ENCODE results near the gene CDKN2B-AS1. TPM values are rescaled to one million over a fixed set of nuclear protein-coding genes. Genes with fewer than 3 reads are reported as not detected.

CDKN2B-AS1 gene
- total RNA-seq, 2 experiments from 2014 or later: 0.41 to 0.81 TPM

DNA sequence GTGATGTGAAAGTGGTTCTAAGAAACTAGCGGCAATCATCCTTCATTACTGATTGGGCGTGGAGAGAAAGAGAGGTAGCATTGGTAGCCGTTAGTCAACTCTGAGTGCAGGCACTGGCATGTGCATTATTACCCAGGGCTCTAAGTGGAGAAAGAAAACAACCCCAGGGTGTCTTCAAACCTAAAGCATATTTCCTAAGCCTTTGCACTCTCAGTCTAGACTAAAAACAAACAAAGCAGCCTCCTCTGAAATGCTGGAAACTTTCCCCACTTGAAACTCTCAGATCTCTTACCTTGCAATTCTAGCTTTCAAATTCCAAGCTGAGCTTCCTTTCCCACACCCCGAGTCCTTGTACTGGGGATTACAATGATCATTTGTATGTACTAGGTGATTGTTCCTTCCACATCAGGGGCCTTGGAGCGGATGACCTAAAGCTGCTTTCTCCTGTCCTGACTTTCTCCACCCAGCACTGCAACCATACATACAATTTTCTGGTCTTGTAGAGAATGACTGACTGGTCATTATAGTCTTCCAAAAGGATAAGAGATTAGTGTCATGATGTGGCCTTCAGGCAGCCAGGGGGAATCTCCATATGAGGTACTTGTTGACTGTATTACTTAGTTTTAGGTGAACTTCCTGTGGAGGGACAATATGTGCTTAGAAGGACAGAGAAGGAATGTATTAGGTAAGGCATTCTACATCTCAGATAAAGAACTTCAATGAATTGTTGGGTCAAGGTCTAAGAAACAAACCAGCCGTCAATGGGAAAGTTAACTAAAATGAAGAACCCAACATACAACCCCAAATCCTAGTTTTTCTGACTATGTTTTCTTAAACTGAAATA is 112.8 kb downstream of the CDKN2B-AS1 start:
- POLR2A ChIA-PET: no interaction called here
- TF ChIP-seq, protein P1, sequence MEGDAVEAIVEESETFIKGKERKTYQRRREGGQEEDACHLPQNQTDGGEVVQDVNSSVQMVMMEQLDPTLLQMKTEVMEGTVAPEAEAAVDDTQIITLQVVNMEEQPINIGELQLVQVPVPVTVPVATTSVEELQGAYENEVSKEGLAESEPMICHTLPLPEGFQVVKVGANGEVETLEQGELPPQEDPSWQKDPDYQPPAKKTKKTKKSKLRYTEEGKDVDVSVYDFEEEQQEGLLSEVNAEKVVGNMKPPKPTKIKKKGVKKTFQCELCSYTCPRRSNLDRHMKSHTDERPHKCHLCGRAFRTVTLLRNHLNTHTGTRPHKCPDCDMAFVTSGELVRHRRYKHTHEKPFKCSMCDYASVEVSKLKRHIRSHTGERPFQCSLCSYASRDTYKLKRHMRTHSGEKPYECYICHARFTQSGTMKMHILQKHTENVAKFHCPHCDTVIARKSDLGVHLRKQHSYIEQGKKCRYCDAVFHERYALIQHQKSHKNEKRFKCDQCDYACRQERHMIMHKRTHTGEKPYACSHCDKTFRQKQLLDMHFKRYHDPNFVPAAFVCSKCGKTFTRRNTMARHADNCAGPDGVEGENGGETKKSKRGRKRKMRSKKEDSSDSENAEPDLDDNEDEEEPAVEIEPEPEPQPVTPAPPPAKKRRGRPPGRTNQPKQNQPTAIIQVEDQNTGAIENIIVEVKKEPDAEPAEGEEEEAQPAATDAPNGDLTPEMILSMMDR (IDR thresholded peaks at IDR 0.05): no peak
- Mint-ChIP-seq H3K27me3 (peaks cover 7% of the 10 kb centered on the region), H3K27ac (no peak overlapping the region), H3K4me3 (no peak overlapping the region), H3K9me3 (no peaks in the 10 kb centered on the region), H3K4me1 (ENCODE audit: low read depth) (peaks cover 16% of the 10 kb centered on the region), H3K36me3 (ENCODE audit: low read depth) (no peaks in the 10 kb centered on the region)
- intact Hi-C loops (cut with micrococcal nuclease): no loop called here
- ATAC-seq (no peak), DNase-seq (no peak)
- CTCF ChIA-PET: interaction anchor here (1.9 to 3.3 kb wide), 2 partner anchors 11 to 26 kb away, joined by 8 to 25 read pairs; no protein-coding TSS in a partner anchor

DNA sequence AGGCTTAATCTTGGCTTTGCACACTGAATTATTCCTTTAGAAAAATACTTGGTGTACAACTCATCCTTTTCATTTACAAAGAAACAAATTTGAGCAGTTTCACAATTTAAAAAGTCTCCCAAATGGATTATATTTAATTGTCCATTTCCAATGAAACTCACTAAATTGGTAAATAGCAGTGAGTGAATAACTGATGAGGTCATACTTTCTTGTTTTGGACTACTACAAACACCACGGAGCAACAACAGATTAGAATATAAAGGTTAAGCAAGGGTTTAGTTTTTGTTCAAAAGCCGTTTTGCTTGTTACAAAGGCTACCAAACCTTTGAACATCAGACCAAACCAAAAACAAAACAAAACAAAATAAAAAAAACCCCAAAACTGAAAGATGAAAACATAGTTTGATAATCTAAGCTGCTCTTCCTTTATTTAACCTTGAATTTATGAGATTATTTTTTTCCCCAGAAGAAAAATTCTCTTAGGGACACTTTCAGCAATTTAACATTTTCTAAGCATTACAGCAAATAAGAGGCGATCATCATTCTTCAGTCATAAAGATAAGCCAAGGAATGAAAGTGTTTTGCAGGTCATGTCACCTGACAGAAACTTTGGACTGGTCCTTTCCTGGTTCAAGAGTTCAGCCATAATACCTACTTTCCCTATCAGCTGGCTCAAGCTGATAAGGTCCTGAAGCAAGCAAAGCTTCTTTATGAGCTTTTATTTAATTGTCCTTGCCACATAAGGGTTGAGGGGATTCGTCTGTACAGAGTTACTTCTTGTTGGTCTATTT is 114.2 kb downstream of the CDKN2B-AS1 start:
- DNase-seq (no peak), ATAC-seq (no peak)
- no peak overlapping the region for H3K27ac Mint-ChIP-seq
- TF ChIP-seq, protein P1 (IDR thresholded peaks at IDR 0.05): no peak
- intact Hi-C loops (cut with micrococcal nuclease): no loop called here
- H3K27me3 Mint-ChIP-seq: peaks cover 14% of the 10 kb centered on the region
- H3K36me3 Mint-ChIP-seq (ENCODE audit: low read depth): no peaks in the 10 kb centered on the region
- H3K9me3 Mint-ChIP-seq: no peaks in the 10 kb centered on the region
- ChIA-PET POLR2A (no interaction called here), CTCF (interaction anchor here (1.0 to 3.1 kb wide), 6 partner anchors 9 to 100 kb away, joined by 3 to 20 read pairs (median 8); partner anchors contain the start of gene CDKN2B)
- peaks cover 14% of the 10 kb centered on the region for H3K4me1 Mint-ChIP-seq (ENCODE audit: low read depth)
- H3K4me3 Mint-ChIP-seq: no peak overlapping the region

DNA sequence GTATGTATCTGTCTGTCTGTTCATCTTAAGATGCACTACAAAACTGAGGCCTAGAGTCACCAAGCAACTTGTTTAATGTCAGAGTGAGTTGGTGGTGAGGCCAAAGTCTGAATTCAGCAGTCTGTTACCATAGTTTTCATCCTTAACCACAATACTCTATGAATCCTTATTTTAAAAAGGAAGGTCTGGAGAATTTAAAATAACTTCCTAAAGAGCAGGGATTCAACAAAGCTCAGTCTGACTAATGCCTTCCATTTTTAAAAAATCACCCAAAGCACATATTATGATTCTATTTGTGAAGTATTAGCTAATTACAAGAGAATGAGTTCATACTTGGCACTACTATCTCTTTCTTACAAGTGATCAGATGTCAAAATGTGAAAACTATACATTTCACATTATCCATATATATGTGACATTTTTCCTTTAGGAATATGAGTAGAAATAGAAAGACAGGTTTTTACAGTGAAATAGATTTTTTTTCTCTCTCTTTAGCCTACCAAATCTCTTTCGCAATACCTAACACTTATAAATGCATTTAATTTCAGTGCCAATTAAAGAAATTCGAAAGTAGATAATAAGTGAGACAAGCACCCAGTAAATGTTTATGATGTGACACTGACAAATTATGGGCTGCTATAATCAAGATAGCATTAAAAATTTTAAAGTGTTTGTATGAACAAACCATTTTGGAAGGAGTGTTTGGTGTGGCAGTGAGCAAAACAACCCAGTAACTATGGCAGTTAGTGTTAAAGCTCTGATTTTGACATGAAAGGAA is 116.8 kb downstream of the CDKN2B-AS1 start:
- Mint-ChIP-seq H3K36me3 (ENCODE audit: low read depth) (no peaks in the 10 kb centered on the region), H3K4me3 (no peak overlapping the region), H3K9me3 (no peaks in the 10 kb centered on the region), H3K4me1 (ENCODE audit: low read depth) (no peaks in the 10 kb centered on the region), H3K27ac (no peak overlapping the region), H3K27me3 (peaks cover 20% of the 10 kb centered on the region)
- ATAC-seq (no peak), DNase-seq (no peak)
- intact Hi-C loops (cut with micrococcal nuclease): loop anchor here (10.0 kb wide), 2 partner anchors 133 to 333 kb away; partner anchors contain the start of gene DMRTA1
- ChIA-PET CTCF (interaction anchor here (0.8 to 1.2 kb wide), 2 partner anchors 8 to 299 kb away, joined by 3 to 5 read pairs; no protein-coding TSS in a partner anchor), POLR2A (no interaction called here)
- TF ChIP-seq, protein P1 (IDR thresholded peaks at IDR 0.05): no peak

DNA sequence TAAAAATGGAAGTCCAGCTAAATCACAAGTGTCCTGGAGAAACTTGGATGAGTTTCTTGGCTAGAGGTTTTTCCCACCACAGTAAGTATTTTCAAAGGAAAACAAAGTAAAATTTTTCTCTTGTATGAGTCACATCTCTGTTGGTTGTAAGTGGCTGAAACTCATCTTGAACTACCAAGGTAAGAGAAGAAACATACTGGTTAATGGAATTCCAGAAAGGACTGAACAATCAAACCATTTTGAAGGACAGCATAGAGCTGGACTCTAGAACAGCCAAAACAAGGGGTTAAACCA is 117.3 kb downstream of the CDKN2B-AS1 start:
- intact Hi-C loops (cut with micrococcal nuclease): loop anchor here (10.0 kb wide), 2 partner anchors 133 to 333 kb away; partner anchors contain the start of gene DMRTA1
- POLR2A ChIA-PET: no interaction called here
- TF ChIP-seq, protein P1 (IDR thresholded peaks at IDR 0.05): no peak
- Mint-ChIP-seq H3K4me3 (no peak overlapping the region), H3K36me3 (ENCODE audit: low read depth) (no peaks in the 10 kb centered on the region), H3K4me1 (ENCODE audit: low read depth) (no peaks in the 10 kb centered on the region), H3K27me3 (peaks cover 25% of the 10 kb centered on the region), H3K27ac (no peak overlapping the region), H3K9me3 (no peaks in the 10 kb centered on the region)
- ATAC-seq (no peak), DNase-seq (no peak)
- CTCF ChIA-PET: interaction anchor here (0.8 kb wide), 1 partner anchor 8 kb away, joined by 5 read pairs; no protein-coding TSS in a partner anchor

Measured in activated CD8-positive, alpha-beta T cell treated with anti-CD3 and anti-CD28 coated beads for 36 hours (primary cell).